Neural progenitor cell (in vitro differentiated cells): ENCODE measurements around the gene SLC37A1. TPM values are rescaled to one million over a fixed set of nuclear protein-coding genes. Genes with fewer than 3 reads are reported as not detected.

Experiments used
- DNase-seq: peaks from one replicate; pipeline ENCODE4 v3.0.0-alpha.2; 2016; ENCODE audit warnings: low spot score
- H2AFZ ChIP-seq: fragments of 200-600 bp; sonication (generic); replicated peaks from 2 replicates; pipeline ENCODE4 v1.6.1; 2016; ENCODE audit warnings: antibody characterized with exemption
- H3F3A ChIP-seq: fragments of 200-600 bp; sonication (generic); 2 replicates; pipeline ENCODE4 v1.6.1; 2016; ENCODE audit warnings: antibody characterized with exemption, low read depth
- H3K27ac ChIP-seq: fragments of 200-600 bp; sonication (generic); 2 replicates; pipeline ENCODE4 v1.5.1; 2016; ENCODE audit warnings: mild to moderate bottlenecking
- H3K27me3 ChIP-seq: fragments of 200-600 bp; sonication (generic); 2 replicates; pipeline ENCODE4 v1.6.1; 2016; ENCODE audit warnings: mild to moderate bottlenecking, moderate library complexity
- H3K36me3 ChIP-seq: fragments of 200-600 bp; sonication (generic); 2 replicates; pipeline ENCODE4 v1.5.1; 2016
- H3K4me1 ChIP-seq: fragments of 200-600 bp; sonication (generic); 2 replicates; pipeline ENCODE4 v1.6.1; 2016; ENCODE audit warnings: mixed run types
- H3K4me2 ChIP-seq: fragments of 200-600 bp; sonication (generic); 2 replicates; pipeline ENCODE4 v1.6.1; 2016
- H3K4me3 ChIP-seq: fragments of 200-600 bp; sonication (generic); 2 replicates; pipeline ENCODE4 v1.5.1; 2016
- H3K79me2 ChIP-seq: fragments of 200-600 bp; sonication (generic); 2 replicates; pipeline ENCODE4 v1.6.1; 2016; ENCODE audit warnings: low read depth
- H3K9ac ChIP-seq: fragments of 200-600 bp; sonication (generic); 2 replicates; pipeline ENCODE4 v1.6.1; 2016
- H3K9me3 ChIP-seq: fragments of 200-600 bp; sonication (generic); 2 replicates; pipeline ENCODE4 v1.5.1; 2016; ENCODE audit warnings: low read depth
- H4K20me1 ChIP-seq: fragments of 200-600 bp; sonication (generic); 2 replicates; pipeline ENCODE4 v1.6.1; 2016; ENCODE audit warnings: low read depth
- H3K27ac Mint-ChIP-seq: 3 replicates; pipeline ENCODE4 v1.8.0; 2021; ENCODE audit warnings: mixed read lengths
- H3K27me3 Mint-ChIP-seq: 2 replicates; pipeline ENCODE4 v1.8.0; 2022; ENCODE audit warnings: low read depth, mild to moderate bottlenecking, inconsistent platforms, moderate library complexity, mixed read lengths; ENCODE audit not compliant: insufficient read depth
- H3K36me3 Mint-ChIP-seq: 3 replicates; pipeline ENCODE4 v1.8.0; 2021; ENCODE audit warnings: mixed read lengths
- H3K4me1 Mint-ChIP-seq: 3 replicates; pipeline ENCODE4 v1.8.0; 2021; ENCODE audit warnings: mixed read lengths
- H3K4me3 Mint-ChIP-seq: 3 replicates; pipeline ENCODE4 v1.8.0; 2021; ENCODE audit warnings: mild to moderate bottlenecking, moderate library complexity, mixed read lengths
- H3K9me3 Mint-ChIP-seq: 3 replicates; pipeline ENCODE4 v1.8.0; 2020; ENCODE audit warnings: mixed read lengths
- CTCF ChIP-seq: fragments of 200-600 bp; sonication (generic); IDR thresholded peaks from 2 replicates; pipeline ENCODE4 v1.5.1; 2017; ENCODE audit warnings: antibody characterized with exemption, mild to moderate bottlenecking
- EZH2 ChIP-seq: fragments of 200-600 bp; sonication (generic); IDR thresholded peaks from 2 replicates; pipeline ENCODE4 v1.6.1; 2017; ENCODE audit warnings: antibody characterized with exemption, mild to moderate bottlenecking, moderate library complexity
- EZH2phosphoT487 ChIP-seq: fragments of 200-600 bp; sonication (generic); IDR thresholded peaks from 2 replicates; pipeline ENCODE4 v1.6.1; 2017; ENCODE audit warnings: antibody characterized with exemption
- total RNA-seq: library from RNA; depleted of rRNA; stranded (reverse); fragments of >200 nt; gene quantifications from 2 replicates; pipeline ENCODE4 v1.2.3, GENCODE V29; 2015; ENCODE audit warnings: low replicate concordance

SLC37A1 gene
- total RNA-seq, 1 donor from 2014 or later = 1.2 TPM

- TF ChIP-seq CTCF = no peak
- no peak for TF ChIP-seq EZH2phosphoT487
- no peak for TF ChIP-seq EZH2
- no peaks in the 10 kb centered on the region for H3K36me3 Mint-ChIP-seq
- peaks cover 29% of the 10 kb centered on the region for H3K4me1 Mint-ChIP-seq
- no peak for DNase-seq
- Histone ChIP-seq H3K27ac (no peak overlapping the region), H3K4me2 (no peak overlapping the region), H3K9ac (no peak overlapping the region), H3K27me3 (no peaks in the 10 kb centered on the region), H4K20me1 (no peaks in the 10 kb centered on the region), H3K4me3 (no peak overlapping the region), H3K4me1 (no peaks in the 10 kb centered on the region), H3K79me2 (no peaks in the 10 kb centered on the region), H2AFZ (no peak overlapping the region), H3K9me3 (no peaks in the 10 kb centered on the region), H3F3A (no peaks in the 10 kb centered on the region), H3K36me3 (no peaks in the 10 kb centered on the region)
- H3K27ac Mint-ChIP-seq = peak overlapping the region; percentile 35
- H3K27me3 Mint-ChIP-seq = peaks cover 2% of the 10 kb centered on the region
- no peaks in the 10 kb centered on the region for H3K9me3 Mint-ChIP-seq
- H3K4me3 Mint-ChIP-seq = no peak overlapping the region
These were observed 41.8 kb upstream of the SLC37A1 start for GRCh38 chr21:42471716-42472330.

GRCh38 chr21:42472521-42472920 is 41.1 kb upstream of the SLC37A1 start:
- Histone ChIP-seq H3K9ac (no peak overlapping the region), H4K20me1 (no peaks in the 10 kb centered on the region), H3K9me3 (no peaks in the 10 kb centered on the region), H3K27me3 (no peaks in the 10 kb centered on the region), H2AFZ (no peak overlapping the region), H3K4me2 (no peak overlapping the region), H3F3A (no peaks in the 10 kb centered on the region), H3K36me3 (no peaks in the 10 kb centered on the region), H3K79me2 (no peaks in the 10 kb centered on the region), H3K4me1 (peaks cover 4% of the 10 kb centered on the region), H3K4me3 (no peak overlapping the region), H3K27ac (no peak overlapping the region)
- Mint-ChIP-seq H3K9me3 (no peaks in the 10 kb centered on the region), H3K27ac (no peak overlapping the region), H3K4me1 (peaks cover 25% of the 10 kb centered on the region), H3K36me3 (no peaks in the 10 kb centered on the region), H3K27me3 (peaks cover 4% of the 10 kb centered on the region), H3K4me3 (no peak overlapping the region)
- no peak for DNase-seq
- no peak for TF ChIP-seq CTCF
- TF ChIP-seq EZH2 = no peak

- H3K9me3 Mint-ChIP-seq = no peaks in the 10 kb centered on the region
- Histone ChIP-seq H3K4me3 (no peak overlapping the region), H3K9ac (no peak overlapping the region), H4K20me1 (no peaks in the 10 kb centered on the region), H3K79me2 (no peaks in the 10 kb centered on the region), H3K4me2 (no peak overlapping the region), H3K4me1 (peaks cover 4% of the 10 kb centered on the region), H3K27ac (no peak overlapping the region), H3F3A (no peaks in the 10 kb centered on the region), H2AFZ (no peak overlapping the region), H3K9me3 (no peaks in the 10 kb centered on the region), H3K27me3 (no peaks in the 10 kb centered on the region), H3K36me3 (no peaks in the 10 kb centered on the region)
- peaks cover 5% of the 10 kb centered on the region for H3K27me3 Mint-ChIP-seq
- no peaks in the 10 kb centered on the region for H3K36me3 Mint-ChIP-seq
- no peak overlapping the region for H3K27ac Mint-ChIP-seq
- no peak for DNase-seq
- H3K4me3 Mint-ChIP-seq = no peak overlapping the region
- no peak for TF ChIP-seq EZH2
- no peak for TF ChIP-seq EZH2phosphoT487
- no peak for TF ChIP-seq CTCF
- H3K4me1 Mint-ChIP-seq = peaks cover 24% of the 10 kb centered on the region
These were observed 40.1 kb upstream of the SLC37A1 start for GRCh38 chr21:42473498-42474042.
